KMS-11 (cell line): ENCODE measurements around the gene ZNF212.
"Not testable (repeated sequence)": the region's sequence is repeated elsewhere in the genome, so short reads cannot be mapped to it uniquely, and the experiment has no call there.

Source experiments
- H2AFZ ChIP-seq: fragments of 200-600 bp; sonication (generic); 2 replicates; pipeline ENCODE4 v1.6.1; 2016; ENCODE audit warnings: antibody characterized with exemption, mixed run types, low read depth
- H3K27ac ChIP-seq: fragments of 200-600 bp; sonication (generic); 2 replicates; pipeline ENCODE4 v1.6.1; 2016; ENCODE audit warnings: mild to moderate bottlenecking, mixed run types
- H3K27me3 ChIP-seq: fragments of 200-600 bp; sonication (generic); 2 replicates; pipeline ENCODE4 v1.6.1; 2017; ENCODE audit warnings: mild to moderate bottlenecking, low read depth, mixed run types, moderate library complexity; ENCODE audit not compliant: insufficient read depth
- H3K36me3 ChIP-seq: fragments of 200-600 bp; sonication (generic); 2 replicates; pipeline ENCODE4 v1.6.1; 2017; ENCODE audit warnings: mild to moderate bottlenecking, mixed run types; ENCODE audit not compliant: insufficient read depth
- H3K4me1 ChIP-seq: fragments of 200-600 bp; sonication (generic); 2 replicates; pipeline ENCODE4 v1.6.1; 2016; ENCODE audit warnings: mild to moderate bottlenecking, low read depth, mixed run types; ENCODE audit not compliant: poor library complexity, severe bottlenecking
- H3K4me2 ChIP-seq: fragments of 200-600 bp; sonication (generic); 2 replicates; pipeline ENCODE4 v1.7.0; 2016; ENCODE audit warnings: mild to moderate bottlenecking, mixed run types
- H3K4me3 ChIP-seq: fragments of 200-600 bp; sonication (generic); IDR thresholded peaks from 2 replicates; pipeline ENCODE4 v1.6.1; 2017; ENCODE audit warnings: low read depth, low read length, mixed read lengths; ENCODE audit not compliant: insufficient read depth
- H3K79me2 ChIP-seq: fragments of 200-600 bp; sonication (generic); 2 replicates; pipeline ENCODE4 v1.6.1; 2016; ENCODE audit warnings: low read depth, mixed run types; ENCODE audit not compliant: insufficient read depth
- H3K9ac ChIP-seq: fragments of 200-600 bp; sonication (generic); 2 replicates; pipeline ENCODE4 v1.6.1; 2016; ENCODE audit warnings: mild to moderate bottlenecking, mixed run types
- H4K20me1 ChIP-seq: fragments of 200-600 bp; sonication (generic); 2 replicates; pipeline ENCODE4 v1.6.1; 2016; ENCODE audit warnings: mild to moderate bottlenecking, mixed run types; ENCODE audit not compliant: insufficient read depth
- CTCF ChIP-seq: fragments of 200-600 bp; sonication (generic); conservative IDR thresholded peaks from 2 replicates; pipeline ENCODE4 v1.6.1; 2017; ENCODE audit warnings: low read depth, mild to moderate bottlenecking, antibody characterized with exemption, low read length, moderate library complexity, mixed read lengths

Gene ZNF212

GRCh38 chr7:149245244-149245643 is 5.8 kb downstream of the ZNF212 start:
- H3K27me3 ChIP-seq: no peaks in the 10 kb centered on the region
- no peak for TF ChIP-seq CTCF
- no peak overlapping the region for H2AFZ ChIP-seq
- H3K79me2 ChIP-seq: peaks cover 45% of the 10 kb centered on the region
- H3K27ac ChIP-seq: no peak overlapping the region
- 0 out of 2 replicates have a peak, but pooled peaks cover 4% of the 10 kb centered on the region for H3K36me3 ChIP-seq
- no peak overlapping the region for H3K9ac ChIP-seq
- no peak overlapping the region for H3K4me3 ChIP-seq
- H3K4me1 ChIP-seq: peaks cover 7% of the 10 kb centered on the region
- 0 out of 2 replicates have a peak, but pooled peaks cover 4% of the 10 kb centered on the region for H4K20me1 ChIP-seq
- no peak overlapping the region for H3K4me2 ChIP-seq

GRCh38 chr7:149245744-149246143 is 6.3 kb downstream of the ZNF212 start:
- Histone ChIP-seq H3K79me2 (peaks cover 40% of the 10 kb centered on the region), H3K9ac (no peak overlapping the region), H3K4me2 (no peak overlapping the region), H3K4me3 (no peak overlapping the region), H4K20me1 (0 out of 2 replicates have a peak, but pooled peaks cover 4% of the 10 kb centered on the region), H3K27ac (no peak overlapping the region), H2AFZ (no peak overlapping the region), H3K36me3 (0 out of 2 replicates have a peak, but pooled peaks cover 4% of the 10 kb centered on the region), H3K4me1 (peaks cover 2% of the 10 kb centered on the region), H3K27me3 (no peaks in the 10 kb centered on the region)
- no peak for TF ChIP-seq CTCF

GRCh38 chr7:149248777-149249176 is 9.3 kb downstream of the ZNF212 start:
- H3K79me2 ChIP-seq: peaks cover 23% of the 10 kb centered on the region; the same call in 1 of the 2 replicates
- H2AFZ ChIP-seq: no peak overlapping the region
- no peak for TF ChIP-seq CTCF
- no peaks in the 10 kb centered on the region; the same call in 1 of the 2 replicates for H3K36me3 ChIP-seq
- no peak overlapping the region for H3K4me2 ChIP-seq
- H3K27me3 ChIP-seq: no peaks in the 10 kb centered on the region
- no peak overlapping the region for H3K4me3 ChIP-seq
- H3K4me1 ChIP-seq: no peaks in the 10 kb centered on the region
- H4K20me1 ChIP-seq: no peaks in the 10 kb centered on the region
- H3K27ac ChIP-seq: no peak overlapping the region
- no peak overlapping the region for H3K9ac ChIP-seq

GRCh38 chr7:149250151-149250550 is 10.7 kb downstream of the ZNF212 start:
- H3K27me3 ChIP-seq, H3K4me3 ChIP-seq, H3K9ac ChIP-seq, H3K27ac ChIP-seq, H3K4me1 ChIP-seq, H4K20me1 ChIP-seq, H3K4me2 ChIP-seq, H2AFZ ChIP-seq, H3K36me3 ChIP-seq: not testable (repeated sequence)
- peaks cover 14% of the 10 kb centered on the region; the same call in 1 of the 2 replicates for H3K79me2 ChIP-seq

- not testable (repeated sequence) for H3K4me2 ChIP-seq, H3K36me3 ChIP-seq, H3K9ac ChIP-seq, H3K27me3 ChIP-seq, H3K4me3 ChIP-seq, H3K4me1 ChIP-seq, H3K27ac ChIP-seq, H4K20me1 ChIP-seq, H2AFZ ChIP-seq, H3K79me2 ChIP-seq
These were observed 12.1 kb downstream of the ZNF212 start for GRCh38 chr7:149251518-149251917.
